ENCODE results near the gene HTRA1. TPM values are rescaled to one million over a fixed set of nuclear protein-coding genes. Genes with fewer than 3 reads are reported as not detected.

Gene HTRA1
- total and polyA plus RNA-seq, 7 experiments from 2014 or later = 0.22 to 0.64 (median 0.40) TPM; not detected in 3

DNA sequence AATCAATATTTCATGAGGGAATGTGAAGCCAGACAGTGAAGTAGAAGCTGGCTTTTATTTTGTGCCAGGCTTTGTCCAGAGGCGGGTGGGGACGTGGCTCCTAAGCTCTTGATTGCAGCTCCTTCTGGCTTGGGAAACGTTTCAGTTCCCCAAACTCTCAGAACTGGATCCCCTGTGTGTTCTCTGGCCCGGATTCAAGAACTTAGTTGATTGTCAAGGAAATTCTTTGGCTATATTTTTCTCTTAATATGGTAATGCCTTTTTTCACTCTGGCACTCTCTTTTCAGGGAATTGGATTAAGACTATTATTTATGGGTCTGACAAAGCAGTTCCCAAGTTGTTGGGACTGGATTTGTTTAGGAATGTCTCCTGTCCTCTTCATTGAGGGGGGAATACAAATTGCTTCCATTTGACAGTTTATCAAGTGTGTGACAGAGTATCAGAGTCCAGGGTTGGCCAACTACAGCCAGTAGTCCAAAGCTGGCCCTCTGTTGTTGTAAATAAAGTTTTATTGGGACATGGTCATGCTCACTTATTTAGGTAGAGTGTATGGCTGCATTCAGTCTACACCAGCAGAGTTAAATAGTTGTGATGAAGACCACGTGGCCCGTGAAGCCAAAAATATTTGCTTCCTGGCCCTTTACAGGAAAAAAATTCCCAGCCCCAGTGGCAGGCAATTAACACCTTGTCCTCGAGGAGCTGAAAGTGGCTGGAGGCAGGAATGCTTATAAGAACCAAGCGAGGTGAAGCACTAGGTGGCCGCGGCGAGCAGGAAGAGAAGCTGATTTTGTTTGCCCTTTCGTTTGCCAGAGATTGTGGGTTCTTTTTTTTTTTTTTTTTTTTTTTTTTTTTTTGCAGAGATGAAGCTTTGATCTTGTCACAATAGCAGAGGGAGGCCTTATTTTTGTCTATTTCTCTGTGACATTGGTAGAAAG, 34.3 kb downstream of the HTRA1 start:
- H3K4me3 Mint-ChIP-seq = peak overlapping the region in 6 of 10 donors; percentile 13 to 67 (median 60)
- H3K27ac Mint-ChIP-seq = peak overlapping the region in 2 of 9 donors; percentile 21 to 71
- H3K36me3 Mint-ChIP-seq = no peaks in the 10 kb centered on the region
- no peaks in the 10 kb centered on the region for H3K27me3 ChIP-seq (ENCODE audit: control insufficient read depth in 2 of 2, insufficient read depth in 2 of 2, low read length in 2 of 2)
- no peak for ATAC-seq
- H3K27ac ChIP-seq (ENCODE audit: low read depth, low read length) = no peak overlapping the region
- no peak overlapping the region for H3K4me3 ChIP-seq (ENCODE audit: low read length)
- no peaks in the 10 kb centered on the region for H3K9me3 ChIP-seq (ENCODE audit: control insufficient read depth in 2 of 3, low read length in 3 of 3)
- H3K9me3 Mint-ChIP-seq = no peaks in the 10 kb centered on the region
- H3K4me1 ChIP-seq (ENCODE audit: control insufficient read depth in 2 of 2, insufficient read depth in 2 of 2, low read length in 2 of 2) = peaks cover 0 to 15% of the 10 kb centered on the region in 2 donors
- intact Hi-C loops (cut with micrococcal nuclease) = loop anchor here in 1 of 2 donors (1.0 kb wide), 1 partner anchor 70 kb away; no protein-coding TSS in a partner anchor
- ChIA-PET POLR2A (no interaction called here), CTCF (interaction anchor here (1.2 to 1.7 kb wide), 2 partner anchors 60 to 70 kb away, joined by 4 to 6 read pairs; no protein-coding TSS in a partner anchor)
- DNase-seq = peak in 1 of 9 donors; percentile 6
- H3K36me3 ChIP-seq (ENCODE audit: control insufficient read depth in 2 of 3, insufficient read depth in 3 of 3, low read length in 3 of 3) = no peaks in the 10 kb centered on the region
- peaks cover 4 to 16% (median 11%) of the 10 kb centered on the region in 7 donors for H3K4me1 Mint-ChIP-seq
- peaks cover 0 to 19% (median 4%) of the 10 kb centered on the region in 5 donors for H3K27me3 Mint-ChIP-seq

DNA sequence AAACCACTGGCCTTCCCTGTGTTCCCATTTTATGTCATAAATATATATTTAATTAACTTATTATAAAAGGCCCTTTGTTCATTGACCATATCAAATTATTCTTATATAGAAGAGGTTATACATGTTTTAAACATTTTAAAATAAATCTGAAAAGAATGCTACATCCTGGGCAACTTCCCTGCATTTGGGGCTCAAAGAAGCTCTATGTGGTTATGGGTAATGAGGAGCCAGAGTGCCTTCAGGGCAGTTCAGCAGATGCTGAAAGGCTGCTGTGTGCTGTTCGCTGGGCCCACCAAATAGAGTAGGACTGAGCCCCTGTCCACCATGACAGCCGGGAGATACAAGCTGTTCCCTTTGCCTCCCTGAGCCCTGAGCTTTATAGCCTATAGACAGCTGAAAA, 35.9 kb downstream of the HTRA1 start:
- intact Hi-C loops (cut with micrococcal nuclease) = no loop called here
- Mint-ChIP-seq H3K27ac (no peak overlapping the region), H3K27me3 (peaks cover 0 to 19% (median 4%) of the 10 kb centered on the region in 5 donors), H3K4me3 (no peak overlapping the region), H3K4me1 (peaks cover 4 to 16% (median 11%) of the 10 kb centered on the region in 7 donors), H3K36me3 (no peaks in the 10 kb centered on the region), H3K9me3 (no peaks in the 10 kb centered on the region)
- DNase-seq = no peak
- Histone ChIP-seq H3K4me3 (ENCODE audit: low read length) (no peak overlapping the region), H3K27me3 (ENCODE audit: control insufficient read depth in 2 of 2, insufficient read depth in 2 of 2, low read length in 2 of 2) (no peaks in the 10 kb centered on the region), H3K4me1 (ENCODE audit: control insufficient read depth in 2 of 2, insufficient read depth in 2 of 2, low read length in 2 of 2) (peaks cover 0 to 5% of the 10 kb centered on the region in 2 donors), H3K36me3 (ENCODE audit: control insufficient read depth in 2 of 3, insufficient read depth in 3 of 3, low read length in 3 of 3) (no peaks in the 10 kb centered on the region), H3K9me3 (ENCODE audit: control insufficient read depth in 2 of 3, low read length in 3 of 3) (no peaks in the 10 kb centered on the region), H3K27ac (ENCODE audit: low read depth, low read length) (no peak overlapping the region)
- ChIA-PET POLR2A (no interaction called here), CTCF (interaction anchor here (1.2 to 1.7 kb wide), 2 partner anchors 68 to 199 kb away, joined by 3 to 6 read pairs; no protein-coding TSS in a partner anchor)
- no peak for ATAC-seq

DNA sequence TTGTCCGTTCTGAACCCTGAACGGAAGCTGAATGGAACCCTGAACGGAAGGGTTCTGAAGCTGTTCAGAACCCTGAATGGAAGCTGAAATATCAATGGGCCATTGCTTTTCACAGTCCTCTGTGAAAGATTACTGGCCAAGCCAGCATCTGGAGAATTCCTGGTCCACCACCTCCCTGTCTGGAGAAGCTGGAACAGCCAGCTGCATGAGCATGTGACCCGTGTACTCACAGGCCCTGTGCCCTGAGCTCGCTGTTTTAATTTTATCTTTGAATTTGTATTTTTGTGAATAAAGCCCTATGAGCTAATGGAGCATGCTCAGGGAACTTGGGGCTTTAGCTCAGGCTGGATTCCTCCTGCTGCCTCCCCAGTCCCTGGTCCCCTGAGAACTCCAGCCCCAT, 37.2 kb downstream of the HTRA1 start:
- ChIA-PET POLR2A (no interaction called here), CTCF (interaction anchor here (1.1 kb wide), 1 partner anchor 16 kb away, joined by 3 read pairs; no protein-coding TSS in a partner anchor)
- no peak for DNase-seq
- Mint-ChIP-seq H3K27me3 (peaks cover 0 to 16% (median 4%) of the 10 kb centered on the region in 5 donors), H3K27ac (no peak overlapping the region), H3K4me1 (peaks cover 4 to 16% (median 11%) of the 10 kb centered on the region in 7 donors), H3K9me3 (no peaks in the 10 kb centered on the region), H3K4me3 (no peak overlapping the region), H3K36me3 (no peaks in the 10 kb centered on the region)
- H3K36me3 ChIP-seq (ENCODE audit: control insufficient read depth in 2 of 3, insufficient read depth in 3 of 3, low read length in 3 of 3) = no peaks in the 10 kb centered on the region
- no peaks in the 10 kb centered on the region for H3K27me3 ChIP-seq (ENCODE audit: control insufficient read depth in 2 of 2, insufficient read depth in 2 of 2, low read length in 2 of 2)
- H3K4me3 ChIP-seq (ENCODE audit: low read length) = no peak overlapping the region
- H3K27ac ChIP-seq (ENCODE audit: low read depth, low read length) = no peak overlapping the region
- no peak for ATAC-seq
- peaks cover 0 to 5% of the 10 kb centered on the region in 2 donors for H3K4me1 ChIP-seq (ENCODE audit: control insufficient read depth in 2 of 2, insufficient read depth in 2 of 2, low read length in 2 of 2)
- intact Hi-C loops (cut with micrococcal nuclease) = no loop called here
- H3K9me3 ChIP-seq (ENCODE audit: control insufficient read depth in 2 of 3, low read length in 3 of 3) = no peaks in the 10 kb centered on the region

DNA sequence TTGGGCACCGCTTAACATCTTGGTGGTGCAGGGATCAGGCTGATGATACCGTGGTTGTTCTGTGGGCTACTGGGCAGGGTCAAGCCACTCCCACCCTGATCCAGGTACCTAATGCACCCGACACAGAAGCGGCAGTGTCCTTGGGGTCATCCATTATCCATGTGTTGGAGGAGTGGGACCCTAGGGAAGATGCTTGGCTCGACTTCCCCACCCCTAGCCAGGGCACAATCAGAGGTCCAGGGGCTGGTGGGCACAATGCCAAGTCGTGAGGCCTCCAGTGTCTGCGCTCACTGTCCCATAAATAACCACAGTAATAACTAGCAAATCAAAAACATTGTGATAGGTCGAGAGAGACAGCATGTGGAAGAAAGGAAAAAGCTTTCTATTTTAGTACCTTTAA, 37.7 kb downstream of the HTRA1 start:
- H3K27me3 ChIP-seq (ENCODE audit: control insufficient read depth in 2 of 2, insufficient read depth in 2 of 2, low read length in 2 of 2) = no peaks in the 10 kb centered on the region
- Mint-ChIP-seq H3K4me3 (no peak overlapping the region), H3K27ac (no peak overlapping the region), H3K9me3 (no peaks in the 10 kb centered on the region), H3K27me3 (peaks cover 0 to 16% (median under 1%) of the 10 kb centered on the region in 5 donors), H3K36me3 (no peaks in the 10 kb centered on the region), H3K4me1 (peaks cover 4 to 16% (median 11%) of the 10 kb centered on the region in 7 donors)
- no peak overlapping the region for H3K4me3 ChIP-seq (ENCODE audit: low read length)
- H3K9me3 ChIP-seq (ENCODE audit: control insufficient read depth in 2 of 3, low read length in 3 of 3) = no peaks in the 10 kb centered on the region
- H3K4me1 ChIP-seq (ENCODE audit: control insufficient read depth in 2 of 2, insufficient read depth in 2 of 2, low read length in 2 of 2) = peaks cover 0 to 5% of the 10 kb centered on the region in 2 donors
- no peaks in the 10 kb centered on the region for H3K36me3 ChIP-seq (ENCODE audit: control insufficient read depth in 2 of 3, insufficient read depth in 3 of 3, low read length in 3 of 3)
- POLR2A ChIA-PET = no interaction called here
- DNase-seq = no peak
- ATAC-seq = no peak
- no peak overlapping the region for H3K27ac ChIP-seq (ENCODE audit: low read depth, low read length)
- CTCF ChIA-PET = interaction anchor here (1.1 kb wide), 1 partner anchor 16 kb away, joined by 3 read pairs; no protein-coding TSS in a partner anchor
- intact Hi-C loops (cut with micrococcal nuclease) = no loop called here

DNA sequence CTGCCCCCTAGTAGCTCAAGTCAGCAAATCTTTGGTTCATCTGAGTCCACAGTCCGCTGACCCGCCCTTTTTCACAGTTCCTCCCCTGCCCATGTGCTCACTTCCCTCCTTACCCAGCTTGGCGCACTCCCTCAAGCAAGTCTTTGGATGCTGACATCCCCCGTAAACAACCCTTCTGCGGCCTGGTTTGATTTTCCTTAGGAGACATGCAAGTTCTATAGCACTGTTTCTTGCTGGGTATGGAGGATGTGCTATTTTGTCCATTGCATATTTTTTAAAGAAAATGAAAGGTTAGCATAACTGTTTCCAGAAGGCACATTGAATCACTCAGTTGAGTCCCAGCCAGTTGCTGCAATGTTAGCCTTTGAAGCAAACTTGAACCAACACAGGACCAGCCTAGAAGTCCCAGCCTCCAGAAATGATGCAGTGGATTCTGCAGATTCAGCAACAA, 38.2 kb downstream of the HTRA1 start:
- POLR2A ChIA-PET = no interaction called here
- Mint-ChIP-seq H3K4me1 (peaks cover 4 to 16% (median 11%) of the 10 kb centered on the region in 7 donors), H3K27me3 (peaks cover 0 to 16% (median 0%) of the 10 kb centered on the region in 5 donors), H3K9me3 (no peaks in the 10 kb centered on the region), H3K4me3 (no peak overlapping the region), H3K27ac (peak overlapping the region in 1 of 9 donors; percentile 7), H3K36me3 (no peaks in the 10 kb centered on the region)
- no peaks in the 10 kb centered on the region for H3K27me3 ChIP-seq (ENCODE audit: control insufficient read depth in 2 of 2, insufficient read depth in 2 of 2, low read length in 2 of 2)
- no peaks in the 10 kb centered on the region for H3K9me3 ChIP-seq (ENCODE audit: control insufficient read depth in 2 of 3, low read length in 3 of 3)
- intact Hi-C loops (cut with micrococcal nuclease) = no loop called here
- H3K4me1 ChIP-seq (ENCODE audit: control insufficient read depth in 2 of 2, insufficient read depth in 2 of 2, low read length in 2 of 2) = peaks cover 0 to 5% of the 10 kb centered on the region in 2 donors
- H3K27ac ChIP-seq (ENCODE audit: low read depth, low read length) = no peak overlapping the region
- no peak overlapping the region for H3K4me3 ChIP-seq (ENCODE audit: low read length)
- no peaks in the 10 kb centered on the region for H3K36me3 ChIP-seq (ENCODE audit: control insufficient read depth in 2 of 3, insufficient read depth in 3 of 3, low read length in 3 of 3)
- DNase-seq (no peak), ATAC-seq (no peak)
- CTCF ChIA-PET = no interaction called here

DNA sequence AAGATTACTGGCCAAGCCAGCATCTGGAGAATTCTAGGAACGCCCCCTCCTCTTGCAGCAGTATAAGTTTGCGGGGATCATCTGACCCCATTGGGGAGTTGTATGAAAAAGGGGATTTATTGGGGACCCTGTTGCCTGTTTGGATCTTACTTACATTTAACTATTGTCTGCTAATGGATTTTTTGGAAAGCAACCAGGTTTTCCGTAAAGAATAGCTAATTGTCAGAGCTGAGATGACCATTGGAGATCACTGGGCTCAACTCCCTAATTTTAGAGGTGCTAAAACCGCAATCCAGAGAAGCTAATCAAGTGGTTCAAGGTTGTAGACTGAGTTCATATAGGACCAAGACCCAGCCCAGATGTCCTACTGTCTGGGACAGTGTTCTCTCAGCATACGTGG, 38.8 kb downstream of the HTRA1 start:
- Mint-ChIP-seq H3K4me3 (no peak overlapping the region), H3K27me3 (peaks cover 0 to 14% (median 0%) of the 10 kb centered on the region in 5 donors), H3K9me3 (no peaks in the 10 kb centered on the region), H3K4me1 (peaks cover 4 to 16% (median 11%) of the 10 kb centered on the region in 7 donors), H3K27ac (no peak overlapping the region), H3K36me3 (no peaks in the 10 kb centered on the region)
- no peak overlapping the region for H3K4me3 ChIP-seq (ENCODE audit: low read length)
- no peak for DNase-seq
- H3K4me1 ChIP-seq (ENCODE audit: control insufficient read depth in 2 of 2, insufficient read depth in 2 of 2, low read length in 2 of 2) = peaks cover 0 to 5% of the 10 kb centered on the region in 2 donors
- no peaks in the 10 kb centered on the region for H3K27me3 ChIP-seq (ENCODE audit: control insufficient read depth in 2 of 2, insufficient read depth in 2 of 2, low read length in 2 of 2)
- ATAC-seq = no peak
- H3K27ac ChIP-seq (ENCODE audit: low read depth, low read length) = no peak overlapping the region
- H3K9me3 ChIP-seq (ENCODE audit: control insufficient read depth in 2 of 3, low read length in 3 of 3) = no peaks in the 10 kb centered on the region
- ChIA-PET CTCF (no interaction called here), POLR2A (no interaction called here)
- intact Hi-C loops (cut with micrococcal nuclease) = no loop called here
- no peaks in the 10 kb centered on the region for H3K36me3 ChIP-seq (ENCODE audit: control insufficient read depth in 2 of 3, insufficient read depth in 3 of 3, low read length in 3 of 3)

Measured in naive thymus-derived CD4-positive, alpha-beta T cell (primary cell).